ENCODE results near the gene ASPDH. TPM values are rescaled to one million over a fixed set of nuclear protein-coding genes. Genes with fewer than 3 reads are reported as not detected.

The ASPDH gene
- total and polyA plus RNA-seq, 7 donors, result not detected

- no peaks in the 10 kb centered on the region for H3K9me3 ChIP-seq
- intact Hi-C loops (cut with DNase I), result loop anchor here in 1 of 2 donors (5.0 kb wide), 1 partner anchor 246 kb away; no protein-coding TSS in a partner anchor
- 40 to 63% (median 49%) methylated on average over 16 of the region's 16 CpGs for WGBS, 3 donors
- no peaks in the 10 kb centered on the region for H3K4me1 ChIP-seq
- no peak overlapping the region for H3K4me3 ChIP-seq
- DNase-seq, result no peak
- H3K27ac ChIP-seq, result no peak overlapping the region
- ATAC-seq, result no peak
- no peak for TF ChIP-seq CTCF (IDR thresholded peaks at IDR 0.05)
- H3K36me3 ChIP-seq (ENCODE audit: insufficient read depth in 1 of 2, low read depth in 1 of 2), result no peaks in the 10 kb centered on the region
- peaks cover 0 to 19% (median 3%) of the 10 kb centered on the region in 3 donors for H3K27me3 ChIP-seq (ENCODE audit: insufficient read depth in 3 of 3, low read length in 2 of 3)
These were observed 23.1 kb upstream of the ASPDH start for GRCh38 chr19:50536662-50537305.

- peaks cover 0 to 28% (median 5%) of the 10 kb centered on the region in 3 donors for H3K27me3 ChIP-seq (ENCODE audit: insufficient read depth in 3 of 3, low read length in 2 of 3)
- H3K4me3 ChIP-seq, result no peak overlapping the region
- intact Hi-C loops (cut with DNase I), result loop anchor here in 1 of 2 donors (5.0 kb wide), 1 partner anchor 247 kb away; no protein-coding TSS in a partner anchor
- H3K27ac ChIP-seq, result no peak overlapping the region
- 76 to 82% (median 79%) methylated on average over 9 to 11 of the region's 11 CpGs for WGBS, 3 donors
- no peak for DNase-seq
- no peaks in the 10 kb centered on the region for H3K9me3 ChIP-seq
- H3K36me3 ChIP-seq (ENCODE audit: insufficient read depth in 1 of 2, low read depth in 1 of 2), result no peaks in the 10 kb centered on the region
- TF ChIP-seq CTCF (IDR thresholded peaks at IDR 0.05), result no peak
- H3K4me1 ChIP-seq, result no peaks in the 10 kb centered on the region
- no peak for ATAC-seq
These were observed 22.0 kb upstream of the ASPDH start for GRCh38 chr19:50535672-50536187.

- 75 to 94% (median 82%) methylated on average over 3 of the region's 3 CpGs for WGBS, 3 donors
- TF ChIP-seq CTCF (IDR thresholded peaks at IDR 0.05), result no peak
- no peak for ATAC-seq
- no peak for DNase-seq
- Histone ChIP-seq H3K4me3 (no peak overlapping the region), H3K36me3 (ENCODE audit: insufficient read depth in 1 of 2, low read depth in 1 of 2) (no peaks in the 10 kb centered on the region), H3K27ac (no peak overlapping the region), H3K27me3 (ENCODE audit: insufficient read depth in 3 of 3, low read length in 2 of 3) (peaks cover 0 to 33% (median 5%) of the 10 kb centered on the region in 3 donors), H3K9me3 (no peaks in the 10 kb centered on the region), H3K4me1 (no peaks in the 10 kb centered on the region)
- intact Hi-C loops (cut with DNase I), result no loop called here
These were observed 20.8 kb upstream of the ASPDH start for GRCh38 chr19:50534478-50534877.

GRCh38 chr19:50532952-50533351 lies 19.2 kb upstream of the ASPDH start:
- Histone ChIP-seq H3K27me3 (ENCODE audit: insufficient read depth in 3 of 3, low read length in 2 of 3) (peaks cover 0 to 42% (median 5%) of the 10 kb centered on the region in 3 donors), H3K27ac (no peak overlapping the region), H3K4me1 (no peaks in the 10 kb centered on the region), H3K9me3 (no peaks in the 10 kb centered on the region), H3K4me3 (no peak overlapping the region), H3K36me3 (ENCODE audit: insufficient read depth in 1 of 2, low read depth in 1 of 2) (no peaks in the 10 kb centered on the region)
- no peak for ATAC-seq
- DNase-seq, result no peak
- no peak for TF ChIP-seq CTCF (IDR thresholded peaks at IDR 0.05)
- WGBS, 3 donors, result 84 to 88% (median 87%) methylated on average over 4 of the region's 4 CpGs
- intact Hi-C loops (cut with DNase I), result no loop called here
